ENCODE results near the gene C22orf15.
"Not testable (repeated sequence)": the region's sequence is repeated elsewhere in the genome, so short reads cannot be mapped to it uniquely, and the experiment has no call there.

Gene C22orf15

DNA sequence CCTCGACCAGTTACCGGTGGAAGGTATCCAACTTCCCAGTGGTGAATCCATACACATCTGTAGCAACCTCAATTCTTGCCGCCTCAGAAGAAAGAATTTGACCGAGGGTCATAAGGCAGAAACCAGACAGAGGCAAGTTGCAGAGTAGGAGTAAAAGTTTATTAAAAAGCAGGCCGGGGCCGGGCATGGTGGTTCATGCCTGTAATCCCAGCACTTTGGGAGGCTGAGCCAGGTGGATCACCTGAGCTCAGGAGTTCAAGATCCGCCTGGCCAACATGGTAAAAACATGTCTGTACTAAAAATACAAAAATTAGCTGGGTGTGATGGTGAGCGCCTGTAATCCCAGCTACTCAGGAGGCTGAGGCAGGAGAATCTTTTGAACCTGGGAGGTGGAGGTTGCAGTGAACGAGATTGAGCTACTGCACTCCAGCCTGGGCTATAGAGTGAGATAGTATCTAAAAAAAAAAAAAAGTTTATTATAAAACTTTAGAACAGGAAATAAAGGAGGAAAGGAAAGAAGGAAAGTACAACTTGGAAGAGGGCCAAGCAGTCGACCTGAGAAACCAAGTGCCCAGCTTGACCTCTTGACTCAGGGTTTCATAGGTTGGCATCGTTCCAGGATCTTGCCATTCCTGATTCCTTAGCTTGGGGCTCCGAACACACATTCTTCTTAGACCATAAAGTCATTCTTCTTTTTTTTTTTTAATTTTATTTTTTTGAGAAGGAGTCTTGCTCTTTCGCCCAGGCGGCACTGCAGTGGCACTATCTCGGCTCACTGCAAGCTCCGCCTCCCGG, 44.2 kb upstream of the C22orf15 start:
- no peak for DNase-seq (ENCODE audit: low read depth)
- no peak for TF ChIP-seq CTCF (IDR thresholded peaks at IDR 0.05; ENCODE audit: insufficient read depth, low read depth, low read length, missing control alignments)
- no peak overlapping the region for H3K4me3 ChIP-seq (ENCODE audit: low read depth, low read length)

GRCh38 chr22:23720855-23721254, 41.9 kb upstream of the C22orf15 start:
- no peak for DNase-seq (ENCODE audit: low read depth)
- H3K4me3 ChIP-seq (ENCODE audit: low read depth, low read length), result no peak overlapping the region
- TF ChIP-seq CTCF (IDR thresholded peaks at IDR 0.05; ENCODE audit: insufficient read depth, low read depth, low read length, missing control alignments), result no peak

GRCh38 chr22:23722160-23722559, 40.6 kb upstream of the C22orf15 start:
- DNase-seq (ENCODE audit: low read depth), result no peak
- H3K4me3 ChIP-seq (ENCODE audit: low read depth, low read length), result no peak overlapping the region
- TF ChIP-seq CTCF (IDR thresholded peaks at IDR 0.05; ENCODE audit: insufficient read depth, low read depth, low read length, missing control alignments), result no peak

- no peak for DNase-seq (ENCODE audit: low read depth)
- H3K4me3 ChIP-seq (ENCODE audit: low read depth, low read length), result no peak overlapping the region
- TF ChIP-seq CTCF (IDR thresholded peaks at IDR 0.05; ENCODE audit: insufficient read depth, low read depth, low read length, missing control alignments), result no peak
Observed at GRCh38 chr22:23722724-23723123, 40.1 kb upstream of the C22orf15 start.

- not testable (repeated sequence) for H3K4me3 ChIP-seq (ENCODE audit: low read depth, low read length); DNase-seq (ENCODE audit: low read depth)
Observed at GRCh38 chr22:23728108-23728507, 34.7 kb upstream of the C22orf15 start.

DNA sequence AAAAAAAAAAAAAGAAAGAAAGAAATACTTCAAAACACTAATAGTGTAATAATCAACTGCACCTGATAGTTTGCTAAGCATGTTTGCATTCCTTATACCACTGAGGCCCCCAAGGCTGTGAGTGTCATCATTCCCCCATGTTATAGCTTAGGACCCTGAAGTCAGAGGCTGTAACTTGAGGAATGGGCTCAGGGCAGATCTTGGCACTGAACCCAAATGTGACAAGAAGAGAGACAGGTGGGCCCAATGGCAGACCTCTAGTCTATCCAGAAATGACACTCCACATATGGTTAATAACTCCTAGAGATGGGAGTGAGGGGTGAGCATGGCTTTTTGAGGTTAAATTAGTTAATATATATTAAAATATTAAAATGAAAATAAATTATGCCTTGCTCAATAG, 25.1 kb upstream of the C22orf15 start:
- TF ChIP-seq CTCF (IDR thresholded peaks at IDR 0.05; ENCODE audit: insufficient read depth, low read depth, low read length, missing control alignments), result no peak
- H3K4me3 ChIP-seq (ENCODE audit: low read depth, low read length), result no peak overlapping the region
- DNase-seq (ENCODE audit: low read depth), result no peak

GRCh38 chr22:23742505-23743264, 20.1 kb upstream of the C22orf15 start:
- H3K4me3 ChIP-seq (ENCODE audit: low read depth, low read length), result no peak overlapping the region
- no peak for DNase-seq (ENCODE audit: low read depth)
- TF ChIP-seq CTCF (IDR thresholded peaks at IDR 0.05; ENCODE audit: insufficient read depth, low read depth, low read length, missing control alignments), result no peak
